Osteoblast (primary cell): ENCODE results near the gene TMC7. TPM values are rescaled to one million over a fixed set of nuclear protein-coding genes. Genes with fewer than 3 reads are reported as not detected.
"Not testable (repeated sequence)": the region's sequence is repeated elsewhere in the genome, so short reads cannot be mapped to it uniquely, and the experiment has no call there.

Source experiments
- DNase-seq: peaks from one replicate; pipeline ENCODE4 v3.0.0; 2011; ENCODE audit warnings: low spot score, mixed read lengths; ENCODE audit not compliant: insufficient read length; ENCODE audit errors: missing footprints
- H2AFZ ChIP-seq: 2 replicates; pipeline ENCODE4 v1.6.0; 2011; ENCODE audit warnings: mild to moderate bottlenecking, low read length
- H3K27ac ChIP-seq: 2 replicates; pipeline ENCODE4 v1.5.1; 2011; ENCODE audit warnings: mild to moderate bottlenecking, low read depth, low read length, moderate library complexity
- H3K27me3 ChIP-seq: 2 replicates; pipeline ENCODE4 v1.6.0; 2012; ENCODE audit warnings: mild to moderate bottlenecking, control low read depth, inconsistent platforms, low read length, moderate library complexity; ENCODE audit not compliant: insufficient read depth
- H3K36me3 ChIP-seq: 2 replicates; pipeline ENCODE4 v1.5.1; 2011; ENCODE audit warnings: mild to moderate bottlenecking, low read length, control low read depth, moderate library complexity; ENCODE audit not compliant: insufficient read depth
- H3K4me1 ChIP-seq: 2 replicates; pipeline ENCODE4 v1.5.1; 2011; ENCODE audit warnings: mild to moderate bottlenecking, low read length, control low read depth, moderate library complexity; ENCODE audit not compliant: insufficient read depth
- H3K4me2 ChIP-seq: 2 replicates; pipeline ENCODE4 v1.6.0; 2011; ENCODE audit warnings: mild to moderate bottlenecking, low read length; ENCODE audit not compliant: insufficient read depth
- H3K4me3 ChIP-seq: fragments of 200-600 bp; sonication (generic); 3 replicates; pipeline ENCODE4 v1.5.1; 2012; ENCODE audit warnings: mild to moderate bottlenecking, low read length, inconsistent platforms; ENCODE audit not compliant: insufficient read depth
- H3K79me2 ChIP-seq: 2 replicates; pipeline ENCODE4 v1.6.0; 2012; ENCODE audit warnings: mild to moderate bottlenecking, low read length, control low read depth, inconsistent platforms; ENCODE audit not compliant: insufficient read depth
- H3K9me3 ChIP-seq: 2 replicates; pipeline ENCODE4 v1.5.1; 2011; ENCODE audit warnings: low read depth, low read length, control low read depth
- H4K20me1 ChIP-seq: 2 replicates; pipeline ENCODE4 v1.6.0; 2012; ENCODE audit warnings: mild to moderate bottlenecking, low read length, control low read depth; ENCODE audit not compliant: insufficient read depth
- total RNA-seq: library from RNA; depleted of rRNA; stranded (reverse); fragments of >200 nt; gene quantifications from 2 replicates; pipeline ENCODE4 v1.2.3, GENCODE V29; 2012
- TF ChIP-seq, protein P1 (sequence below): IDR thresholded peaks from 2 replicates; pipeline ENCODE4 v1.5.1; 2011; ENCODE audit warnings: mild to moderate bottlenecking, low read depth, low read length, moderate library complexity; ENCODE audit errors: extremely low read depth

TMC7 gene
- total RNA-seq, 1 donor = 1.1 TPM

DNA sequence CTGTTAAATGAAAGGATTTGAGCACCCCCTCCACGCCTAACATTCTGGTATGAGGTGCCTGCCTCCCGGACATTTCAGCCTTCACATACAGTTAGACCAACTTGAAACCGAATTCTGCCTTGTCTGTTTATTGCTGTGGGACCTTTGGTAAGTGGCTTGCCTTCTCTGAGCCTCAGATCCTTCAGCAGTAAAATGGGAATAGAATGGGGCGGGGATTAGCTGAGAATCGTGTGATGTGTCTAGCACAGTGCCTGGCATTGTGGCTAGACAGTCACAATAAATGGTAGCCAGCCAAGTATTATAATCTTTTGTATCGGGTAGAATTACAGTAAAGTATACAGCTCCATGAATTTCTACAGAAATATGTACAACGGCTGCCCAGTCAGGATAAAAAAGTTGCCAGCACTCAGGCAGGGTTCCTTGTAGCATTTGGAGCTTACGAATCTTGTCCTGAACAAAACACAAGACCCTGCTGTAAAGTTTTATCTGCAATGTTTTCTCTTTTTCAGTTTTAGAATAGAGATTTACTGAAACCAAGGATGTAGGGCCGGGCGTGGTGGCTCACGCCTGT lies 786 bp downstream of the TMC7 start:
- Histone ChIP-seq H3K27me3 (no peaks in the 10 kb centered on the region), H4K20me1 (no peaks in the 10 kb centered on the region), H3K4me3 (peak overlapping the region; percentile 83), H3K79me2 (no peaks in the 10 kb centered on the region), H2AFZ (peak overlapping the region; percentile 97), H3K9me3 (no peaks in the 10 kb centered on the region), H3K4me2 (peak overlapping the region; percentile 94), H3K4me1 (peaks cover 6% of the 10 kb centered on the region), H3K27ac (peak overlapping the region; percentile 66), H3K36me3 (no peaks in the 10 kb centered on the region)
- DNase-seq = no peak
- TF ChIP-seq, protein P1, sequence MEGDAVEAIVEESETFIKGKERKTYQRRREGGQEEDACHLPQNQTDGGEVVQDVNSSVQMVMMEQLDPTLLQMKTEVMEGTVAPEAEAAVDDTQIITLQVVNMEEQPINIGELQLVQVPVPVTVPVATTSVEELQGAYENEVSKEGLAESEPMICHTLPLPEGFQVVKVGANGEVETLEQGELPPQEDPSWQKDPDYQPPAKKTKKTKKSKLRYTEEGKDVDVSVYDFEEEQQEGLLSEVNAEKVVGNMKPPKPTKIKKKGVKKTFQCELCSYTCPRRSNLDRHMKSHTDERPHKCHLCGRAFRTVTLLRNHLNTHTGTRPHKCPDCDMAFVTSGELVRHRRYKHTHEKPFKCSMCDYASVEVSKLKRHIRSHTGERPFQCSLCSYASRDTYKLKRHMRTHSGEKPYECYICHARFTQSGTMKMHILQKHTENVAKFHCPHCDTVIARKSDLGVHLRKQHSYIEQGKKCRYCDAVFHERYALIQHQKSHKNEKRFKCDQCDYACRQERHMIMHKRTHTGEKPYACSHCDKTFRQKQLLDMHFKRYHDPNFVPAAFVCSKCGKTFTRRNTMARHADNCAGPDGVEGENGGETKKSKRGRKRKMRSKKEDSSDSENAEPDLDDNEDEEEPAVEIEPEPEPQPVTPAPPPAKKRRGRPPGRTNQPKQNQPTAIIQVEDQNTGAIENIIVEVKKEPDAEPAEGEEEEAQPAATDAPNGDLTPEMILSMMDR = no peak

DNA sequence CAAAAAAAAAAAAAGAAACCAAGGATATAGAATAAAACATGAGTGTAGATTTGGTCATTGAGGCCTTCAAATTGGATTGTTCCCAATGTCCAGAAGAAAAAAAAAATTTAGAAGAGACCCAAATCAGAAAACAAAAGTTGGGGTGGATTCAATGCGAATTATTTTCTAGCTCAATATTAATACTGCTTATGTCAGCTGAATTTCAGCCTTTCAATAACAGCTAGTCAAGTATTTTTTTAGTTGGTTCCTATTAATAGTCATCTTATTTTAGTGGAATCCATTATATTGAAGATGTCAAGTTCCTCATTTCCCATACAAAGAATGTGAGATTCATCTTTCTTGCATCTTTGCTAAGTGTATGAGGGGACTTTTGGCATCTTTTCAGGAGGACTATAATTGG lies 1.5 kb downstream of the TMC7 start:
- H3K36me3 ChIP-seq, H4K20me1 ChIP-seq, H3K4me3 ChIP-seq, H3K27ac ChIP-seq, H3K9me3 ChIP-seq, H3K4me1 ChIP-seq, H3K4me2 ChIP-seq, H3K79me2 ChIP-seq, H2AFZ ChIP-seq, H3K27me3 ChIP-seq, DNase-seq: not testable (repeated sequence)

DNA sequence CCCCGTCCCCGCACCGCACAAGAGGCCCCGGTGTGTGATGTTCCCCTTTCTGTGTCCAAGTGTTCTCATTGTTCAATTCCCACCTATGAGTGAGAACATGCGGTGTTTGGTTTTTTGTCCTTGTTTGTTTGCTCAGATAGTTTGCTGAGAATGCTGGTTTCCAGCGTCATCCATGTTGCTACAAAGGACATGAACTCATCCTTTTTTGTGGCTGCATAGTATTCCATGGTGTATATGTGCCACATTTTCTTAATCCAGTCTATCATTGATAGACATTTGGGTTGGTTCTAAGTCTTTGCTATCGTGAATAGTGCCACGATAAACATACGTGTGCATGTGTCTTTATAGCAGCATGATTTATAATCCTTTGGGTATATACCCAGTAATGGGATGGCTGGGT lies 8.0 kb downstream of the TMC7 start:
- H3K4me2 ChIP-seq, H3K4me3 ChIP-seq, H4K20me1 ChIP-seq, H3K79me2 ChIP-seq, H2AFZ ChIP-seq, H3K36me3 ChIP-seq, H3K27me3 ChIP-seq, H3K27ac ChIP-seq, DNase-seq, H3K9me3 ChIP-seq, H3K4me1 ChIP-seq: not testable (repeated sequence)

DNA sequence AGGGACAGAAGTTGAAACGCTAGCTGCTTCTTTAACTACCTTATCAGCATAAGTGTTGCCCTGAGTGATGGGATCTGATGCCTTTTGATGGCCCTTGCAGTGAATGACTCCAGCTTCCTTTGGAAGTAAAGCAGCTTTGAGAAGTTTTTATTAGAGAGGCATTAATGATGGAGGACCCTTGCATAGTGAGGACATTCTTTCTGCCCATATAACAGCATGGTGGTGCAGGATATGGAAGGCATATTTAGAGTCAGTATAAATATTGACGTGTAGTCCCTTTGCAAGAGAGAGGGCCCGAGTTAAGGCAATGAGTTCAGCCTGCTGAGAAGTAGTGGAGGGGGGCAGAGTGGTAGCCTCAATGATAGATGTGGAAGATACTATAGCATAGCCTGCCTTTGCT lies 9.8 kb downstream of the TMC7 start:
- not testable (repeated sequence) for H3K4me2 ChIP-seq, H3K79me2 ChIP-seq, H3K9me3 ChIP-seq, H3K4me1 ChIP-seq, DNase-seq, H3K27ac ChIP-seq, H2AFZ ChIP-seq, H3K4me3 ChIP-seq, H3K27me3 ChIP-seq, H4K20me1 ChIP-seq, H3K36me3 ChIP-seq

DNA sequence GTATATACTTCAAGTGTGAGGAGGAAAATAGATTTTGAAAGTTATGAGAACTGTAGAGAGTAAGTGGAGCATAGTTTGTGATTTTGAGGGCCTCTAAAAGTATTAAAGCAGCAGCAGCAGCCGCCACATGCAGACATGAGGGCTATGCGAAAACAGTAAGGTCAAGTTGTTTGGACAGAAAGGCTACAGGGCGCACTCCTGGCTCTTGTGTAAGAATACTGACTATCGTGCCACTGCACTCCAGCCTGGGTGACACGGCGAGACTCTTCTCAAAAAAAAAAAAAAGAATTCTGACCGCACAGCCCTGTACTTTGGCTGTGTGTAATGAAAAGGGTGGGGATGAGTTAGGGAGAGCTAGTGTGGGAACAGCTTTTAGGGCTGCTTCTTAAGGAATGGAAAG lies 10.4 kb downstream of the TMC7 start:
- H3K4me1 ChIP-seq = peaks cover 10% of the 10 kb centered on the region
- H2AFZ ChIP-seq, H3K4me2 ChIP-seq, DNase-seq, H4K20me1 ChIP-seq, H3K36me3 ChIP-seq, H3K27me3 ChIP-seq, H3K9me3 ChIP-seq, H3K27ac ChIP-seq, H3K79me2 ChIP-seq, H3K4me3 ChIP-seq: not testable (repeated sequence)

DNA sequence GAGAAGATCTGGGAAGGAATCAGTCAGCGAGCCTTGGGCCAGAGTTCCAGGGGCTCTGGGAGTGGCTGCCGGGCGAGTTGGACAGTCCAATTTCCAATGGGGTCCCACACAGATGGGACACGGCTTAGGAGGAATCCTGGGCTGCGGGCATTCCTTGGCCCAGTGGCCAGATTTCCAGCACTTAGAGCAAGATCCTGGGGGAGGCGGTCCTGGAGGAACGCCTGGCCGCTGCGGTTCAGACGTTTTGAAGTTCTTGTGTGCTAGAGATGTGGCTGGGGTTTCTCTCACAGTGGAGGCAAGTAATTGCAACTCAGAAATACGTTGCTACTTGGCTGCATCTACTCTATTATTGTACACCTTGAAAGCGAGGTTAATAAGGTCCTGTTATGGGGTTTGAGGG lies 11.7 kb downstream of the TMC7 start:
- not testable (repeated sequence) for H3K4me3 ChIP-seq, H4K20me1 ChIP-seq, H3K36me3 ChIP-seq, H3K79me2 ChIP-seq, H3K9me3 ChIP-seq, H3K4me2 ChIP-seq, H2AFZ ChIP-seq, DNase-seq, H3K27ac ChIP-seq, H3K27me3 ChIP-seq
- H3K4me1 ChIP-seq = peaks cover 10% of the 10 kb centered on the region

DNA sequence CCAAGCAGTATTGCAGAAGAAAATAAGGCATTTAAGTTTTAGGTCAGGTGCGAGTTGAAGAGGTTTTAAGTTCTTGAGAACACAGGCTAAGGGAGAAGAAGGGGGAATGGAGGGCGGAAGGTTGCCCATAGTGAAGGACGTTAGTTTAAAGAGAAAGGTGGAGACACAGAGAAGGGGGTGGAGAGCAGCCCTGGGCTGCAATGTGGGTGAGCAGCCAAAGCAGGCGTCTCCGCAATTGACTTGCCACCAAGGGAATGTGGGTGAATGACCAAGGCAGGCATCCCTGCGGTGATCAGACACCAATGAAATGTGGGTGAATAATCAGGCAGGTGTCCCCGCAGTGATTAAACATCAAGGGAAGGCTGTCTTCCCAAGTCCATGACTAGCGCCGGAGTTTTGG lies 12.8 kb downstream of the TMC7 start:
- not testable (repeated sequence) for H3K4me3 ChIP-seq, H2AFZ ChIP-seq, DNase-seq, H3K27me3 ChIP-seq, H3K4me2 ChIP-seq, H3K27ac ChIP-seq, H3K36me3 ChIP-seq, H3K79me2 ChIP-seq, H4K20me1 ChIP-seq, H3K9me3 ChIP-seq
- peaks cover 16% of the 10 kb centered on the region for H3K4me1 ChIP-seq

DNA sequence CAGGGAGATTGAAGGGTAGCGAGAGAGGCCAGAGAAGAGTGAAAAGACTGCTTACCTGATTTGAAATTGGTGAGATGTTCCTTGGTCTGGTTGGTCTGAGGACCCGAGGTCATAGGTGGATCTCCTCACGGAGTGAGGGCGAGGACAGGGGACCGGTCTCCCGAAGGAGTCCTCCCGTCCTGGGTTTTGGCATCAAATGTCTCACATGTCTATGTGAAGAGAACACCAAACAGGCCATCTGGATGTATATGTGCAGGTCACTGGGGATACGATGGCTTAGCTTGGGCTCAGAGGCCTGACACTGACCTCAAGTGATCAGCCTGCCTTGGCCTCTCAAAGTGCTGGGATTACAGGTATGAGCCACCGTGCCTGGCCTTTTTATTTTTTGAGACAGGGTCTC lies 13.3 kb downstream of the TMC7 start:
- DNase-seq, H3K4me3 ChIP-seq, H3K27ac ChIP-seq, H4K20me1 ChIP-seq, H3K36me3 ChIP-seq, H3K9me3 ChIP-seq, H3K79me2 ChIP-seq, H3K4me2 ChIP-seq, H2AFZ ChIP-seq, H3K27me3 ChIP-seq: not testable (repeated sequence)
- peaks cover 18% of the 10 kb centered on the region for H3K4me1 ChIP-seq
